NCI-H1436 (cell line): Measurements from ENCODE around the gene STK32B.

Source experiments
- DNase-seq: peaks from one replicate; lab custom pipeline; 2025; lab: John Stamatoyannopoulos, UW

The STK32B gene

GRCh38 chr4:5365071-5366008 lies 314.1 kb downstream of the STK32B start:
- no peak for DNase-seq

- no peak for DNase-seq
Observed at GRCh38 chr4:5366009-5366386, 314.7 kb downstream of the STK32B start.

- no peak for DNase-seq
Observed at GRCh38 chr4:5366421-5366820, 315.1 kb downstream of the STK32B start.

- no peak for DNase-seq
Observed at GRCh38 chr4:5368426-5368825, 317.1 kb downstream of the STK32B start.

DNA sequence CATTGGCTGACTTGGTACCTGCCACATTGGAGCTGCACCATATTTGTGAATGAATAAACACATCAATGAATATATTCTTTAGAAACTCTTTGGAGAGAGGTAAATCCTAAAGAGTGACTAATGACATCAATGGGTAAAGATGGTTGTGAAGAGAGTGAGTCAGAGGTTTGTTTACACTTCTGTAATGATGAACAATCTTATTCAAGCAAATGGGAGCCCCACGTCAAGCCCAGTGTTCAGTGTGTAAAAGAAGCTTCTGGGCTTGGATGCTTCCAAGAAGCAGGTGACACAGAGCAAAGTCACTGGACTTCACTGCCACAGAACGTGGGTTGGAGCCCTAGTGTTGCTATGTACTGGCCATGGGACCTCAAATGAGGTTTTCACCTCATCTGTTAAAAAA lies 319.0 kb downstream of the STK32B start:
- no peak for DNase-seq

GRCh38 chr4:5371415-5372190 lies 320.3 kb downstream of the STK32B start:
- DNase-seq: no peak

- no peak for DNase-seq
Observed at GRCh38 chr4:5372198-5372597, 320.9 kb downstream of the STK32B start.

DNA sequence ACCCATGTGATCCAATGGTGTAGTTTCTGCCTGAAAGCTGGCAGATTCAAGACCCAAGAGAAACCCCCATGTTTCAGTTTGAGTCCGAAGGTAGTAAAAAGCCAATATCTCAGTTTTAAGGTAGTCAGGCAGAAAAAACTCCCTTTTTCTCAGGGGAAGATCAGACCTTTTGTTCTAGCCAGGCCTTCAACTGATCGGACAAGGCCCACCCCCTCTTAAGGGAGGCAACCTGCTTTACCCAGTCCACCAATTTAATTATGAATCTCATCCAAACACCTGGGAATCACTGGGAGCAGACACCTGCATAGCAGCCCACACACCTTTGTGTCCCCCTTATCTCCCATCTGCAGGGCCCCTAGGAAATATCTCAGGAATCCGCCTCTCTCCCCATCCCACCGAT lies 322.0 kb downstream of the STK32B start:
- no peak for DNase-seq

- no peak for DNase-seq
Observed at GRCh38 chr4:5374592-5374991, 323.3 kb downstream of the STK32B start.

GRCh38 chr4:5374994-5375393 lies 323.7 kb downstream of the STK32B start:
- DNase-seq: no peak

DNA sequence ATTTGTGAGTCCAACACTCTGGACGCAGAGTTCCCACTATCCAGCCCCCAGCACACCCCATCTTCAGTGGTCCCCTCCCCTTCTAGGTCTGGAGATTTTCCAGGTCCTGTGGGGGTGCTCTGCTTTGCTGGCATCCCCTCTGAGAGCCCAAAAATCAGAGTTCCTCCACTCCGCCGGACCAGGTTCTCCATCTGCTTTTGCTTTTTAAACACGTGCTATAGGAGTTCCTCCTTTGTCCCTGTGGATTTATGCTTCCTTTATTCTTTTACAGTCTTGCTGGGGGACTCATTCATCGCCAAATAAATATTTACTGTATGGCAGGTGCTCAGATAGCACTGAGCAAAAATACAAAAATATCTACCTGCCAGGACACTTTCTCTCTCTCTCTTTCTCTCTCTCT lies 324.7 kb downstream of the STK32B start:
- no peak for DNase-seq

GRCh38 chr4:5378002-5378401 lies 326.7 kb downstream of the STK32B start:
- DNase-seq: no peak

DNA sequence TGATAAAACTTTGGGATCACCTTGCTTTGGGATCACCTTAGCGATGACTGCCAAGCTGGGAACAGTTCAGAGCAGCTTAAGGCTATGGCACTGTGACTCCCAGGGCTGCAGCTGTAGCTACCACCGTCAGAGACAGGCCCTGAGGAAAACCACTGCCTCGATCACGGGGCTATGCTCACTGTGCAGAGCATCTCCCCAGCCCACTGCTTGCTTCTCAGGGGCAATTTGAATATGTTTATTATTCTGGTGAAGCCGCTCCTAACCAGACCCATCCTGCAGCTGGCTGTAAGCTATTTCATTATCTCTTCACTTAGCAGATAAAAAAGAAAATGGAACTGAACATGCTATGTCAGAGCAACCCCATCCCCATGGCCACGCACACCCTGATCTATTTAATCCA lies 328.6 kb downstream of the STK32B start:
- DNase-seq: no peak

DNA sequence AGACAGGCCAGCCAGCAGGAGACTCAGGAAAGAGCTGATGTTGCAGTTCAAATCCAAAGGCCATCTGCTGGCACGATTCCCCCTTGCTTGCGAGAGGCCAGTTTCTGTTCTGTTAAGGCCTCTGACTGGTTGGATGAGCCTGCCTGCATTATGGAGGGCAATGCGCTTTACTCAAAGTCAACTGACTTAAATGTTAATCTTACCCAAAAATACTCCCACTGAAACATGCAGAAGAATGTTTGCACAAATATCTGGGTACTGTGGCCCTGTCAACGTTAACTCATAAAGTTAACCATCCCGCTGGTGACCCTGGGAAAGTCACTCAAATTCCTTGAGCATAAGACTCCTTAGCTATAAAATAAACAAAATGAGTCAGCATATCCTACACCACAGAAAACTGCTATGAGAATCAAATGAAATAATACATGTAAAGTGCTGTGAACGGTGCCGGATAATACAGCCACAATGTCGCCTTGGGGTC lies 330.7 kb downstream of the STK32B start:
- DNase-seq: no peak

DNA sequence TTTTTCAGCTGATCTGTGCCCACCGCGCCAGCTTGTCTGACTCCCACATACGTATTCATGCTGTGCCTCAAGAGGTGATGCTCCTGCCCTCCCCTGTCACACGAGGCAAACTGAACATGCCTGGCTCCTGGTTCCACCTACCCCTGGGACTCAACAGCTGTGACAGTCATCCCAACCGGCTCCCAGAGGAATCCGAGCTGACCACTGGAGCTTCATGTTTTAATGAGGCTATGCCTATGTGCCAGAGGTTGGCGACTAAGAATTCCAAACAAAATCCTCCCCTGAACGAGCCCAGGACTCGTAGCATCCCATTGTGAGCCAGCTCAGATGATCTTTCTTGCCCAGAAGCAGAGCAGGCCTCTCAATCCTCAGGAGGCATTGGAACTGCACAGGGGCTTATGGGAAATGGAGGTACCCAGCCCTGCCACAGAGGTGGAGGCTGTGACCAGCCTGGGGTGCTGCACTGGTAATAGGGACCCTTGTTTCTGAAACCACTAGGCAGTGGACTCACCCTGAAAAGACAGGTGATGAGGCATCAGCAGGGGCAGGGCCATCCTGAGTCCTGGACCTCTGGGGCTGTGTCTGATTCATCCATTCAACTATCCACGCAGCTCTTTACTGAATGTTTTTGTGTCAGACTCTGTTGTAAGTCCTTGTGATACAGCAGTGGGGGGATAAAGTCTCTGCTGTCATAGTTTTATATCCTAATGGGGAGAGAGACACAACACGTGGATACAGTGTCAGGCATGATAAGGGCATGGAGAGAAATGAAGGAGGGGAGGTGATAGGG lies 332.1 kb downstream of the STK32B start:
- DNase-seq: no peak

GRCh38 chr4:5385741-5386311 lies 334.5 kb downstream of the STK32B start:
- DNase-seq: no peak

GRCh38 chr4:5386921-5387320 lies 335.6 kb downstream of the STK32B start:
- DNase-seq: no peak

- no peak for DNase-seq
Observed at GRCh38 chr4:5387457-5387856, 336.2 kb downstream of the STK32B start.

- DNase-seq: no peak
Observed at GRCh38 chr4:5389756-5390310, 338.6 kb downstream of the STK32B start.

- DNase-seq: no peak
Observed at GRCh38 chr4:5391492-5391891, 340.2 kb downstream of the STK32B start.

DNA sequence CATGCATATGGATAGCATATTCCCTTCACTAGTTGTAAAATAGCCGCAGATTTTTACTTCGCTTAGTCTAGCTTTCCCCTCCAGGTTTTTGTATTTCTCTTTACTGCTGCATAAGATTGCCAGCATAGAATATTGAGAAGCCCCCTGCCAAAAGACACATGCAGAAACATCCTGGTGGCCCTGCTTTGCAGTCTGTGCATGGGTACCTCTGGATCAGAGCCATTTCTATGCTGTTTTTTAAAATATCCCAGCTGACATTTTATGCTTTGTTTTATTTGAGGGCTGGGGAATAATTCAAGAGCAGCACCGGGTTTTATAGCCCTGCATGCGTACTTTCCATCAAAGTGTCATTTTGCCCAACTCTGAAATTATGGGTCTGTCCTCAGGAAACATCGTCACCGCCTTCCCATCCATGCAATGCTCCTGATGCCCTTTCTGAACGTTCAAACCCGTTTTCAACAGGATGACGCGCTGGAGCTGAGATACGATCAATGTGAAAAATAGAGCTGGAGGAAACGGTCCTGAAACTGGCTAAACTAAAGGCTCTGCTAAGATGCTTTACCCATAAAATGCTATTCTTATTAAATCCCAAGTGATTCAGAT lies 342.7 kb downstream of the STK32B start:
- no peak for DNase-seq
